GM04503 (cell line): ENCODE measurements around the gene UBQLN1.
A peak's percentile ranks its signal among the peaks of the same experiment; 100 is the strongest.
"Not testable (repeated sequence)": the region's sequence is repeated elsewhere in the genome, so short reads cannot be mapped to it uniquely, and the experiment has no call there.

Source experiments
- DNase-seq: peaks from one replicate; pipeline ENCODE4 v3.0.0-alpha.2; 2012; ENCODE audit warnings: low read depth

UBQLN1 gene

GRCh38 chr9:83707768-83708514 lies at the start of gene UBQLN1:
UBQLN1 (minus strand) TSS chr9:83707958; CDS start chr9:83707679, 279 bp downstream.
- DNase-seq, result peak; percentile 65

- DNase-seq, result no peak
Measured at GRCh38 chr9:83754383-83754977, 46.7 kb upstream of the UBQLN1 start.

GRCh38 chr9:83749706-83750105 lies 41.9 kb upstream of the UBQLN1 start:
- DNase-seq, result no peak

- DNase-seq, result no peak
Measured at GRCh38 chr9:83744206-83744605, 36.4 kb upstream of the UBQLN1 start.

GRCh38 chr9:83733739-83734138 lies 26.0 kb upstream of the UBQLN1 start:
- no peak for DNase-seq

- not testable (repeated sequence) for DNase-seq
Measured at GRCh38 chr9:83728591-83729368, 21.0 kb upstream of the UBQLN1 start.

- DNase-seq, result no peak
Measured at GRCh38 chr9:83724436-83724835, 16.7 kb upstream of the UBQLN1 start.

- no peak for DNase-seq
Measured at GRCh38 chr9:83722726-83723495, 15.2 kb upstream of the UBQLN1 start.

GRCh38 chr9:83721509-83721908 lies 13.8 kb upstream of the UBQLN1 start:
- no peak for DNase-seq

GRCh38 chr9:83715794-83716193 lies 8.0 kb upstream of the UBQLN1 start:
- no peak for DNase-seq

- DNase-seq, result no peak
Measured at GRCh38 chr9:83715221-83715620, 7.5 kb upstream of the UBQLN1 start.

- no peak for DNase-seq
Measured at GRCh38 chr9:83714329-83714728, 6.6 kb upstream of the UBQLN1 start.

- peak; percentile 13 for DNase-seq
Measured at GRCh38 chr9:83708515-83709158, 879 bp upstream of the UBQLN1 start.

- DNase-seq, result peak; percentile 28
Measured at GRCh38 chr9:83707518-83707767, 315 bp downstream of the UBQLN1 start.

GRCh38 chr9:83706676-83707517 lies 861 bp downstream of the UBQLN1 start:
- no peak for DNase-seq

GRCh38 chr9:83705219-83705651 lies 2.5 kb downstream of the UBQLN1 start:
- DNase-seq, result not testable (repeated sequence)

- DNase-seq, result peak; percentile 89
Measured at GRCh38 chr9:83701769-83702168, 6.0 kb downstream of the UBQLN1 start.

- DNase-seq, result no peak
Measured at GRCh38 chr9:83701286-83701685, 6.5 kb downstream of the UBQLN1 start.

- no peak for DNase-seq
Measured at GRCh38 chr9:83699615-83700014, 8.1 kb downstream of the UBQLN1 start.

- DNase-seq, result no peak
Measured at GRCh38 chr9:83698976-83699585, 8.7 kb downstream of the UBQLN1 start.

GRCh38 chr9:83691492-83691891 lies 16.3 kb downstream of the UBQLN1 start:
- DNase-seq, result no peak
